A673 (cell line): ENCODE measurements around the gene ZMYND8. TPM values are rescaled to one million over a fixed set of nuclear protein-coding genes. Genes with fewer than 3 reads are reported as not detected.

Experiments used
- BruUV-seq: library from RNA; stranded (reverse); fragments of 400-500 nt; replicated peaks from 2 replicates; lab custom pipeline; 2021; lab: Mats Ljungman, UMichigan
- CTCF ChIA-PET: fragments of 300-600 bp; sonication (Branson Sonifier 250); formaldehyde crosslinking; loops from one replicate; lab custom pipeline; 2022; ENCODE audit warnings: antibody characterized with exemption; lab: Charles Lee
- POLR2A ChIA-PET: fragments of 300-600 bp; sonication (Branson Sonifier 250); formaldehyde crosslinking; loops from one replicate; lab custom pipeline; 2022; ENCODE audit warnings: antibody characterized with exemption; ENCODE audit not compliant: low non-redundant PET; lab: Charles Lee
- DNase-seq: peaks from one replicate; pipeline ENCODE4 v3.0.0-alpha.2; 2015; ENCODE audit warnings: low spot score
- H3K27ac ChIP-seq: fragments of 200-600 bp; sonication (generic); 2 replicates; pipeline ENCODE4 v1.5.1; 2016; ENCODE audit warnings: mixed run types, low read depth, mild to moderate bottlenecking, mixed read lengths, antibody characterized with exemption, low read length; ENCODE audit not compliant: poor library complexity, severe bottlenecking
- H3K27me3 ChIP-seq: fragments of 200-600 bp; sonication (generic); replicated peaks from 2 replicates; pipeline ENCODE4 v1.6.1; 2017; ENCODE audit warnings: mixed run types, low read depth, mild to moderate bottlenecking, mixed read lengths, antibody characterized with exemption, low read length; ENCODE audit not compliant: insufficient read depth, poor library complexity
- H3K36me3 ChIP-seq: fragments of 200-600 bp; sonication (generic); 2 replicates; pipeline ENCODE4 v1.6.1; 2016; ENCODE audit warnings: mixed run types, mild to moderate bottlenecking, mixed read lengths, antibody characterized with exemption, low read length; ENCODE audit not compliant: insufficient read depth, poor library complexity, severe bottlenecking
- H3K4me1 ChIP-seq: fragments of 200-600 bp; sonication (generic); 2 replicates; pipeline ENCODE4 v1.6.1; 2017; ENCODE audit warnings: mixed run types, mild to moderate bottlenecking, mixed read lengths, antibody characterized with exemption, low read length; ENCODE audit not compliant: insufficient read depth, poor library complexity, severe bottlenecking
- H3K4me3 ChIP-seq: fragments of 200-600 bp; sonication (generic); 2 replicates; pipeline ENCODE4 v1.5.1; 2016; ENCODE audit warnings: low read depth, mixed run types, mild to moderate bottlenecking, mixed read lengths, low read length; ENCODE audit not compliant: poor library complexity, severe bottlenecking
- H3K9me3 ChIP-seq: fragments of 200-600 bp; sonication (generic); 2 replicates; pipeline ENCODE4 v1.6.1; 2016; ENCODE audit warnings: mixed run types, low read depth, mild to moderate bottlenecking, mixed read lengths, antibody characterized with exemption, low read length; ENCODE audit not compliant: poor library complexity, severe bottlenecking
- CTCF ChIP-seq: fragments of 300-800, 200-600 bp; sonication (generic); conservative IDR thresholded peaks from 2 replicates; pipeline ENCODE4 v1.5.1; 2017; ENCODE audit warnings: low read depth, mild to moderate bottlenecking, antibody characterized with exemption, low read length, moderate library complexity, mixed read lengths
- EZH2 ChIP-seq: fragments of 200-600 bp; sonication (generic); IDR thresholded peaks from 2 replicates; pipeline ENCODE4 v1.6.1; 2017; ENCODE audit warnings: borderline replicate concordance, low read depth, mild to moderate bottlenecking, mixed read lengths, antibody characterized with exemption, low read length; ENCODE audit not compliant: poor library complexity, severe bottlenecking
- intact Hi-C: fragments of 100-400 bp; cut with micrococcal nuclease; formaldehyde crosslinking; loops from one replicate; pipeline ENCODE4 v1.10.0; 2022; ENCODE audit not compliant: unreplicated experiment
- total RNA-seq: library from RNA; stranded (reverse); gene quantifications from 2 replicates; pipeline ENCODE4 v1.2.3, GENCODE V29; 2021

The ZMYND8 gene
- total RNA-seq, 1 experiment from 2014 or later = 31.3 TPM

- H3K36me3 ChIP-seq = no peaks in the 10 kb centered on the region
- H3K27me3 ChIP-seq = no peaks in the 10 kb centered on the region
- POLR2A ChIA-PET = no interaction called here
- no peaks in the 10 kb centered on the region for H3K9me3 ChIP-seq
- TF ChIP-seq EZH2 = no peak
- TF ChIP-seq CTCF = no peak
- no TSS peak for BruUV-seq
- no peak for DNase-seq
- no peak overlapping the region for H3K4me3 ChIP-seq
- H3K4me1 ChIP-seq = peaks cover 8% of the 10 kb centered on the region
- H3K27ac ChIP-seq = no peak overlapping the region
- intact Hi-C loops = loop anchor here (5.0 kb wide), 1 partner anchor 348 kb away; no protein-coding TSS in a partner anchor
- CTCF ChIA-PET = interaction anchor here (0.7 to 6.7 kb wide), 2 partner anchors 64 to 114 kb away, joined by 5 to 87 read pairs; no protein-coding TSS in a partner anchor
Observed at GRCh38 chr20:47269309-47270165, 87.0 kb downstream of the ZMYND8 start.

DNA sequence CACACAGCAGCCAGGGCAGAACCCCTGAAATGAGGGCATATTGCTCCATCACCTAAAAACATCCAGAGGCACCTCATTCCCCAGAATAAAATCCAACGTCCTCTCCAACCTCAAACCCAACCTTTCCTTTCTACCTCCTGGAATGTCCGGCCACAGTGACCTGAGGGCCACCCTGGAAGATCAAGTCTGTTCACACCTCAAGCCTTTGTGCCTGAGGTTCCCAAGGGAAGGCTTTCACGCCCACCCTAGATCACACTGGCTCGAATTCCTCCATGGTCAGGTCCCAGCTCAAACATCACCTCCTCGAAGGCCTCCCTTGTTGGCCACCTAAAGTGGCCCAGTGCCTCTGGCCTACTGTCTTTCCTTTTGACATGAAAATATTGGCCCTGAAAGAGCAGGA lies 88.9 kb downstream of the ZMYND8 start:
- TF ChIP-seq CTCF = no peak
- no peak for TF ChIP-seq EZH2
- Histone ChIP-seq H3K27me3 (no peaks in the 10 kb centered on the region), H3K9me3 (no peaks in the 10 kb centered on the region), H3K4me1 (no peaks in the 10 kb centered on the region), H3K27ac (no peak overlapping the region), H3K4me3 (no peak overlapping the region), H3K36me3 (no peaks in the 10 kb centered on the region)
- CTCF ChIA-PET = interaction anchor here (0.6 kb wide), 1 partner anchor 1993 kb away, joined by 3 read pairs; no protein-coding TSS in a partner anchor
- intact Hi-C loops = no loop called here
- no TSS peak for BruUV-seq
- POLR2A ChIA-PET = no interaction called here
- no peak for DNase-seq

GRCh38 chr20:47266847-47267515 lies 89.5 kb downstream of the ZMYND8 start:
- intact Hi-C loops = no loop called here
- BruUV-seq = no TSS peak
- Histone ChIP-seq H3K4me3 (no peak overlapping the region), H3K36me3 (peaks cover 4% of the 10 kb centered on the region), H3K9me3 (no peaks in the 10 kb centered on the region), H3K27ac (no peak overlapping the region), H3K27me3 (no peaks in the 10 kb centered on the region), H3K4me1 (no peaks in the 10 kb centered on the region)
- no peak for DNase-seq
- no peak for TF ChIP-seq CTCF
- TF ChIP-seq EZH2 = no peak
- POLR2A ChIA-PET = no interaction called here
- CTCF ChIA-PET = no interaction called here
